Measurements from ENCODE around the gene ZBTB25. TPM values are rescaled to one million over a fixed set of nuclear protein-coding genes. Genes with fewer than 3 reads are reported as not detected.
A peak's percentile ranks its signal among the peaks of the same experiment; 100 is the strongest.

ZBTB25 gene
- total RNA-seq, 4 donors from 2014 or later: 4.8 to 10.2 (median 5.6) TPM

- in situ Hi-C loops (cut with MboI; ENCODE audit: low pct_ligation_motif_present in 1 of 4, low pct_unique_long_range_greater_than_20kb in 1 of 4, low sequenced_read_pairs in 3 of 4): no loop called here
- WGBS, 2 donors (ENCODE audit: low coverage in 1 of 2): 20 to 23% methylated on average over 4 of the region's 4 CpGs
- intact Hi-C loops (cut with DNase I; ENCODE audit: low total_unique reads): no loop called here
- Histone ChIP-seq H3K4me3 (no peak overlapping the region), H3K27me3 (no peaks in the 10 kb centered on the region), H3K27ac (peak overlapping the region; percentile 13 to 35 (median 31)), H3K4me1 (peaks cover 0 to 81% (median 47%) of the 10 kb centered on the region in 4 donors), H3K36me3 (no peaks in the 10 kb centered on the region), H3K9me3 (no peaks in the 10 kb centered on the region)
- DNase-seq: peak; percentile 77
- TF ChIP-seq CTCF (IDR thresholded peaks at IDR 0.05) (peak; percentile 86 to 96 (median 90)), POLR2A (IDR thresholded peaks at IDR 0.05) (no peak), EP300 (IDR thresholded peaks at IDR 0.05; ENCODE audit: low read depth) (no peak), POLR2AphosphoS5 (IDR thresholded peaks at IDR 0.05) (peak in 1 of 3 donors; percentile 7)
Measured at GRCh38 chr14:64510825-64511671, 7.4 kb upstream of the ZBTB25 start.

GRCh38 chr14:64509036-64509435, 5.4 kb upstream of the ZBTB25 start:
- Histone ChIP-seq H3K27ac (no peak overlapping the region), H3K9me3 (no peaks in the 10 kb centered on the region), H3K27me3 (no peaks in the 10 kb centered on the region), H3K4me1 (peaks cover 0 to 65% (median 40%) of the 10 kb centered on the region in 4 donors), H3K4me3 (no peak overlapping the region), H3K36me3 (no peaks in the 10 kb centered on the region)
- intact Hi-C loops (cut with DNase I; ENCODE audit: low total_unique reads): no loop called here
- 56 to 80% methylated on average over 3 to 8 of the region's 8 CpGs for WGBS, 2 donors (ENCODE audit: low coverage in 1 of 2)
- in situ Hi-C loops (cut with MboI; ENCODE audit: low pct_ligation_motif_present in 1 of 4, low pct_unique_long_range_greater_than_20kb in 1 of 4, low sequenced_read_pairs in 3 of 4): no loop called here
- TF ChIP-seq POLR2A (IDR thresholded peaks at IDR 0.05) (no peak), POLR2AphosphoS5 (IDR thresholded peaks at IDR 0.05) (no peak), CTCF (IDR thresholded peaks at IDR 0.05) (no peak), EP300 (IDR thresholded peaks at IDR 0.05; ENCODE audit: low read depth) (no peak)
- DNase-seq: no peak

- intact Hi-C loops (cut with DNase I; ENCODE audit: low total_unique reads): no loop called here
- Histone ChIP-seq H3K4me3 (no peak overlapping the region), H3K36me3 (no peaks in the 10 kb centered on the region), H3K9me3 (no peaks in the 10 kb centered on the region), H3K27ac (no peak overlapping the region), H3K27me3 (no peaks in the 10 kb centered on the region), H3K4me1 (peaks cover 0 to 65% (median 40%) of the 10 kb centered on the region in 4 donors)
- no peak for TF ChIP-seq EP300 (IDR thresholded peaks at IDR 0.05; ENCODE audit: low read depth)
- TF ChIP-seq POLR2AphosphoS5 (IDR thresholded peaks at IDR 0.05): no peak
- TF ChIP-seq CTCF (IDR thresholded peaks at IDR 0.05): no peak
- no peak for TF ChIP-seq POLR2A (IDR thresholded peaks at IDR 0.05)
- in situ Hi-C loops (cut with MboI; ENCODE audit: low pct_ligation_motif_present in 1 of 4, low pct_unique_long_range_greater_than_20kb in 1 of 4, low sequenced_read_pairs in 3 of 4): no loop called here
- no peak for DNase-seq
- WGBS, 2 donors (ENCODE audit: low coverage in 1 of 2): 23 to 40% methylated on average over 1 of the region's 1 CpG
Measured at GRCh38 chr14:64508215-64508776, 4.7 kb upstream of the ZBTB25 start.

GRCh38 chr14:64507376-64508156, 3.9 kb upstream of the ZBTB25 start:
- Histone ChIP-seq H3K4me1 (peaks cover 0 to 68% (median 40%) of the 10 kb centered on the region in 4 donors), H3K27ac (peak overlapping the region; percentile 98 to 100 (median 100)), H3K36me3 (no peaks in the 10 kb centered on the region), H3K4me3 (no peak overlapping the region), H3K9me3 (no peaks in the 10 kb centered on the region), H3K27me3 (no peaks in the 10 kb centered on the region)
- intact Hi-C loops (cut with DNase I; ENCODE audit: low total_unique reads) (no loop called here), in situ Hi-C loops (cut with MboI; ENCODE audit: low pct_ligation_motif_present in 1 of 4, low pct_unique_long_range_greater_than_20kb in 1 of 4, low sequenced_read_pairs in 3 of 4) (no loop called here)
- 56 to 62% methylated on average over 4 of the region's 4 CpGs for WGBS, 2 donors (ENCODE audit: low coverage in 1 of 2)
- DNase-seq: no peak
- TF ChIP-seq CTCF (IDR thresholded peaks at IDR 0.05): no peak

Measured in transverse colon (tissue), 4 donors.